GM18861 (cell line): ENCODE measurements around the gene SLC25A51.
A peak's percentile ranks its signal among the peaks of the same experiment; 100 is the strongest.
"Not testable (repeated sequence)": the region's sequence is repeated elsewhere in the genome, so short reads cannot be mapped to it uniquely, and the experiment has no call there.

Experiments used
- ATAC-seq: cut with Tn5 transposase; IDR thresholded peaks from one replicate; pipeline ENCODE4 v1.9.1; 2021; ENCODE audit not compliant: unreplicated experiment

SLC25A51 gene

DNA sequence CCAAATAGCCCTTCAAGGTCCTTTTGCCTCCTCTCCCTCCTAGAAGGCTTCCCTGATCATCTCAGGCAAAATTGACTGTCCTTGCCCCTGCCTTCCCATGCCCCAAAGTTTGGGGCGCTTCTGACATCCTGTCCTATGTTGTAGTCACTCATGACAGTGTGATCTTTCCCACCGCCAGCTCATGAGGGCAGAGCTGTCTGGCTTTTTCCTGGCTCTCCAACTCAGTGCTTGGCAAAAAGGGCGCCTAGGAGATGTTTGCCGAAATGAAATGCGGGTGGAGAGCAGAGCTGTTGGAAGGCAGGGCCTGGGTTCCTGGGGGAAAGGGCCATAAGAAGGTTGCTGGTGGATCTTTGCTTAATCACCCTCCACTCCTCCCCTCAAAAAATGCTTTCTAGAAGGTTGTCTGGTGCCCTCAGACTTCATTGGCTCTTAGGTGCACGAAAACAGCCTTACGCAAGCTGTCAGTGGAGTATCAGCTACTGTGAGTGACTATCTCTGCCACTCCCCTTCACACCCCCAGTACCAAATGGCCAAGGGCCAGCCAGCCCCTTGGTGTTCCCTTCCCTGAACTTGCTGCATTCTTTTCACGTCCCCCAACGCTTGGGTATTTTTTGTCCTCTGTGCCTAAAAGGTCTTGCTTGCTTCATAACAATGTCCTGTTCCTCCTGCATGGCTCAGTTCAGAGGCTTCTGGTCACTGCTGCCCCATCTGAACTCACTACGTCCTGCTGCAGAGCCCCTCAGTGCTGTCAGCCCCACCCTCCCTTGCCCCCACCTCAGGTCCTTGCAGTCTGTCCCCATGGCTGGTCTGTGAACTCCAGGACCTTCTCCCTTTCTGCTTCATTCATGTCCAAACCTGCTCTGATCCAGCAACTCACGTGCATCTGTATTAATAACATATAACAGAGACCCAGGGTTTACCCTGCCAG lies 2.6 kb upstream of the SLC25A51 start:
- no peak for ATAC-seq

- ATAC-seq = no peak
These were observed 1.8 kb upstream of the SLC25A51 start for GRCh38 chr9:37905776-37906175.

- no peak for ATAC-seq
These were observed 1.2 kb upstream of the SLC25A51 start for GRCh38 chr9:37905131-37905505.

- no peak for ATAC-seq
These were observed 661 bp upstream of the SLC25A51 start for GRCh38 chr9:37904445-37905130.

- peak; percentile 7 for ATAC-seq
These were observed 906 bp downstream of the SLC25A51 start for GRCh38 chr9:37902796-37903646.

- no peak for ATAC-seq
These were observed 1.8 kb downstream of the SLC25A51 start for GRCh38 chr9:37902131-37902530.

DNA sequence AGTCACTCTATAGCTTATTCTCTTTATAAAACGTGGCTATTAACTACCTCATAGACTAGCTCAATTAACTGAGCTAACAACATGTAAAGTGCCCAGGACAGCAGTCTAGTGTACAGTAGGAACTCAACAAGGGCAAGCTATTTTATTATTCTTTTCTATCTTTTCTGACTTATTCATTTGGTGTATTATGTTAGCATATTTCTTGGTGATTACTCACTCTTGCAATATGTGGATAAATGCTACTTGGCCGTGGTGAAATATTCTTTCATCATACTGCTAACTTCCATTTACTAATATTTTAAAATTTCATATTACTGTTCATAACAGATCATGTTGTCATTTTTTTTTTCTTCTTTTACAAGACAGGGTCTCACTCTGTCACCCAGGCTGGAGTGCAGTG lies 4.9 kb downstream of the SLC25A51 start:
- ATAC-seq = no peak

DNA sequence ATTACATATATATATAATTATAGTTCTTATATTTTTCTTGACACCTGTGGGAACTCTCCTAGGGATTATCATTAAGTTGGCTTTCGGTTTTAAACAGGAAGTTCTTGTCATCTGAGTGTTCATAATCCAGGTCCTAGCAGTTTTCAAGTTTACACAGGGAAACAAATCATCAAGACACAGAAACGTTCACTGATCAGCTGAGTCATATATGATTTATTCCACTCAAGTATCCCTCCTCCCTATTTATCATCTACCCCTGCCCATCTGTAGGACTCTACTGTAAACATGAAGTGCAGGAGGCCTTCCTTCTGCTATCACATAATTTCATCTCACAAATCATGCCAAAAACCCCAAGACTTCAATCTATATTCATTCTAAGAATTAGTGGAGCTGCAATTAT lies 6.3 kb downstream of the SLC25A51 start:
- ATAC-seq = no peak

DNA sequence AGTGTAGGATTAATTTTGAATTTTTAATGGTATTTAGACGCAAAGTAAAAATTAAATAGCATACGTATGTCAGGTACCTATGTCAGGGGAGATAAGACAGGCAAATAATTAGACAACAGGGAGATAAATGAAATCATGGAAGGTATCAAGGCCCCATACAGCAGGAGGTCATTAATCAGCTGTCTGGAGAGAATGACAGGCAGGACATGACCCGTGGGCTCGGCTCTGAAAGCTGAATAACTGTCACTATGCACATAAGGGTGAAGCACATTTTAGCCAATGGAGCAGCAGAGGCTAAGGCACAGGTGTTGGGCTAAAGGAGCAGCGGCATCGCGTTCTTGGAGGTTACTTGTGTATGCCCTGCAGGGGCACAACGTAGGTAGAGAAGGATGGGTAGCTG lies 11.9 kb downstream of the SLC25A51 start:
- no peak for ATAC-seq

- not testable (repeated sequence) for ATAC-seq
These were observed 12.9 kb downstream of the SLC25A51 start for GRCh38 chr9:37891042-37891441.

- ATAC-seq = no peak
These were observed 14.4 kb downstream of the SLC25A51 start for GRCh38 chr9:37889536-37889935.

DNA sequence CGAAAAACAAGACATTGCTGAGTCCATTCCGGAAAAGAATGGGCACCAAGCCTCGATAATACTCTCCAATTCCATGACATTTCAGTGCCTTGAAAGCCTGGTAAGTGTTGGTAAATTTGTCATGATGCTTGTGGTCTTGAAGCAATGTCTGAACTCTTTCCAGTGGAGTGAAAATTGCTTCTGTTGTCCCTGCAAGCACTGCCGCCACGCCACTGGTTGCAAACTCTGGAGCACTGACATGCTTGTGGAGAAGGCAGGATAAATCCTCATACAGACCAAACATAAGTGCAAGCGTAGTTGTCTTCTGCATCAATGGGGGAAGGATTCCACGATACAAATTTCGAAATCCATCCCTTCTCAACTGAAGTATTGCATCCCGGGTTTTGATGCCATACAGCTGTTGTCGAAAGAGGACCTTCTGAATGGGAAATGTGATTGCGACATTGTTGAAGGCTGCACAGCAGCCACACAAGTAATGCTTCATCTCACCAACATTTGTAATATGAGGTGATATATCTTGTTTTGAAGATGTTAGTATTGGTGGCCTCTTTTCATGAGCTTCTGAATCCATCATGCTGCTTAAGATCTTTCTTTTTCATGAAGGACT lies 15.8 kb downstream of the SLC25A51 start:
- ATAC-seq = not testable (repeated sequence)

GRCh38 chr9:37880916-37881479 lies 22.9 kb downstream of the SLC25A51 start:
- ATAC-seq = no peak

- no peak for ATAC-seq
These were observed 27.6 kb downstream of the SLC25A51 start for GRCh38 chr9:37876376-37876775.

DNA sequence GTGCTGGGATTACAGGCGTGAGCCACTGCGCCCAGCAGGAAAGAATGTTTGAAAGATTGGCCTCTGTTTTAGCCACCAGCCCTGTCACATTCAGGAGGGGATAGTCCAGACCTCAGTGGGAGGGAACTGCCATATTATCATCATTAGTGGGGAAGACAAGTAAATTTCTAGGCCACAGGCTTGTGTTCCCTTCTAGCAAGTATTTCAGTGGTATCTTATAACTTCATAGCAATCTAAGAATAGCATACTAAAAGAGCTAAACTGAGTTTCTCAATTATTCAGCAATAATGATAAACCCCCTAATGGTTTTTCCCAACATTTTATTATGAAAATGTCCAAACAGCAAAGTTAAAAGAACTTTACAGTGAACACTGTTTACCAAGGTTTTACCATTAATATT lies 30.0 kb downstream of the SLC25A51 start:
- ATAC-seq = no peak

DNA sequence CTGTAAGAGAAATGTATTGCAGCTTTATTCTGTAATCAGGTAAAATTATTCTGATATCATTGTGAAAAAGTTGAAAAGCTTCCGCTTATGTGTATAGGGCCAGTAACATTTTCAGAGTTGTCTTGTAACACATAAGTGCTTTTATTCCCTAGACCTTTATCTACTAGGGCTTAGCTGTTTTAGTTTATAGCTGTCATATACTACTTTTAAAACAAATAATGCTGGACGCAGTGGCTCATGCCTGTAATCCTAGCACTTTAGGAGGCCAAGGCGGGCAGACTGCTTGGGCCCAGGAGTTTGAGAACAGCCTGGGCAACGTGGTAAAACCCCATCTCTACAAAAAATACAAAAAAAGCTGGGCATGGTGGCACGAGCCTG lies 33.1 kb downstream of the SLC25A51 start:
- no peak for ATAC-seq

DNA sequence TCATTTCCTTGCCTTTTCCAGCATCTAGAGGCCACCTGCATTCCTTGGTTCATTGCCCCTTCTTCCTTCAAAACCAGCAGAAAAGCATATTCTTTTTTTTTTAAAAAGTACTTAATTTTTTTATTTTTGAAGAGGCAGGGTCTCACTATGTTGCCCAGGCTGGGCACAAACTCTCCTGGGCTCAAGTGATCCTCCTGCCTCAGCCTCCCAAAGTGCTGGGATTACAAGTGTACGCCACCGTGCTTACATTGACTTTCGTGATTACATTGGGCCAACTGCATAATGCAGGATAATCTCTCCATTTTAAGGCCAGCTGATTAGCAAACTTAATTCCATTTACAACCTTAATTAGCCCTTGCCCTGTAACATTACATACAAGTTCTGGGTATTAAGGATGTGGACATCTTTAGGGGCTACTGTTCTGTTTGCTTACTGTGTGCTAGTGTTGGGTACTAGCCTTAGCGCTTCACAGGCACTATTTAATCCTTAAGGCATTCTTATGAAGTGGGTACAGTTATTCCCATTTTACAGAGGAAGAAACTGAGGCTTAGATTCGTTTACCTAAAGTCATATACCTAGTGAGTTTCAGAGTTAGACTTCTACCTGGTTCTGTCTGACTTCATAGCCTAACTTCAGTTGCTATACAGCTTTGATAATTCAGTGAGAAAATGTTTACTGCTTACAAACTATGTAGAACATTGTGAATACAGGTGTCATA lies 33.7 kb downstream of the SLC25A51 start:
- ATAC-seq = no peak

- no peak for ATAC-seq
These were observed 41.4 kb downstream of the SLC25A51 start for GRCh38 chr9:37862530-37862929.

- ATAC-seq = no peak
These were observed 44.9 kb downstream of the SLC25A51 start for GRCh38 chr9:37859043-37859442.

GRCh38 chr9:37856551-37856950 lies 47.4 kb downstream of the SLC25A51 start:
- ATAC-seq = no peak
